GM18511 (cell line): ENCODE data around the gene PCSK2.

Experiments
- ATAC-seq: cut with Tn5 transposase; IDR thresholded peaks from one replicate; pipeline ENCODE4 v1.9.1; 2021; ENCODE audit warnings: mild to moderate bottlenecking, moderate library complexity; ENCODE audit not compliant: unreplicated experiment

Gene PCSK2

GRCh38 chr20:17390655-17391054, 163.8 kb downstream of the PCSK2 start:
- ATAC-seq: no peak

- ATAC-seq: no peak
Observed at GRCh38 chr20:17391127-17391771, 164.4 kb downstream of the PCSK2 start.

GRCh38 chr20:17394411-17394810, 167.6 kb downstream of the PCSK2 start:
- no peak for ATAC-seq

- peak; percentile 50 for ATAC-seq
Observed at GRCh38 chr20:17395729-17396128, 168.9 kb downstream of the PCSK2 start.

- no peak for ATAC-seq
Observed at GRCh38 chr20:17399303-17399985, 172.6 kb downstream of the PCSK2 start.

- ATAC-seq: no peak
Observed at GRCh38 chr20:17403461-17403860, 176.6 kb downstream of the PCSK2 start.

GRCh38 chr20:17406051-17406590, 179.3 kb downstream of the PCSK2 start:
- no peak for ATAC-seq

GRCh38 chr20:17407550-17407949, 180.7 kb downstream of the PCSK2 start:
- ATAC-seq: no peak

GRCh38 chr20:17417225-17417624, 190.4 kb downstream of the PCSK2 start:
- no peak for ATAC-seq

- no peak for ATAC-seq
Observed at GRCh38 chr20:17418737-17419136, 191.9 kb downstream of the PCSK2 start.

- ATAC-seq: no peak
Observed at GRCh38 chr20:17419479-17420041, 192.7 kb downstream of the PCSK2 start.

- ATAC-seq: no peak
Observed at GRCh38 chr20:17421493-17421892, 194.7 kb downstream of the PCSK2 start.

- ATAC-seq: no peak
Observed at GRCh38 chr20:17423782-17424181, 196.9 kb downstream of the PCSK2 start.

GRCh38 chr20:17427638-17428037, 200.8 kb downstream of the PCSK2 start:
- ATAC-seq: no peak

- no peak for ATAC-seq
Observed at GRCh38 chr20:17430125-17430950, 203.5 kb downstream of the PCSK2 start.

GRCh38 chr20:17431621-17432364, 205.0 kb downstream of the PCSK2 start:
- no peak for ATAC-seq

GRCh38 chr20:17436664-17437063, 209.8 kb downstream of the PCSK2 start:
- ATAC-seq: no peak

GRCh38 chr20:17437251-17437650, 210.4 kb downstream of the PCSK2 start:
- ATAC-seq: no peak

- no peak for ATAC-seq
Observed at GRCh38 chr20:17438436-17439039, 211.7 kb downstream of the PCSK2 start.
